Activated gamma-delta T cell treated with anti-CD3 and anti-CD28 coated beads, Interleukin-2, amount 50 U/mL, for 16 hours (primary cell): ENCODE data around the gene MLANA.

Source experiments
- DNase-seq: peaks from one replicate; pipeline ENCODE4 v3.0.0-alpha.2; 2020; ENCODE audit warnings: low read depth

Gene MLANA

GRCh38 chr9:5902377-5902776 is 11.7 kb downstream of the MLANA start:
- no peak for DNase-seq

GRCh38 chr9:5908918-5909317 is 18.2 kb downstream of the MLANA start:
- no peak for DNase-seq

GRCh38 chr9:5909976-5910375 is 19.3 kb downstream of the MLANA start:
- DNase-seq = no peak

GRCh38 chr9:5910413-5911057 is 19.8 kb downstream of the MLANA start:
- DNase-seq = no peak

GRCh38 chr9:5915438-5915837 is 24.7 kb downstream of the MLANA start:
- DNase-seq = no peak

GRCh38 chr9:5917273-5917672 is 26.6 kb downstream of the MLANA start:
- no peak for DNase-seq

GRCh38 chr9:5917888-5918287 is 27.2 kb downstream of the MLANA start:
- DNase-seq = no peak

GRCh38 chr9:5918460-5918859 is 27.8 kb downstream of the MLANA start:
- DNase-seq = no peak

GRCh38 chr9:5920860-5921328 is 30.2 kb downstream of the MLANA start:
- DNase-seq = no peak

- DNase-seq = no peak
These were observed 31.5 kb downstream of the MLANA start for GRCh38 chr9:5922192-5922591.

GRCh38 chr9:5931657-5932056 is 41.0 kb downstream of the MLANA start:
- DNase-seq = no peak

GRCh38 chr9:5938449-5938848 is 47.8 kb downstream of the MLANA start:
- DNase-seq = no peak

GRCh38 chr9:5939530-5939929 is 48.8 kb downstream of the MLANA start:
- no peak for DNase-seq

- DNase-seq = no peak
These were observed 50.5 kb downstream of the MLANA start for GRCh38 chr9:5941214-5941613.

- no peak for DNase-seq
These were observed 54.4 kb downstream of the MLANA start for GRCh38 chr9:5945112-5945511.

GRCh38 chr9:5947912-5948311 is 57.2 kb downstream of the MLANA start:
- DNase-seq = no peak

GRCh38 chr9:5949103-5949699 is 58.5 kb downstream of the MLANA start:
- DNase-seq = no peak

GRCh38 chr9:5950261-5950660 is 59.6 kb downstream of the MLANA start:
- DNase-seq = no peak

- DNase-seq = no peak
These were observed 61.1 kb downstream of the MLANA start for GRCh38 chr9:5951686-5952211.

GRCh38 chr9:5953743-5954707 is 63.3 kb downstream of the MLANA start:
- no peak for DNase-seq

GRCh38 chr9:5957166-5957565 is 66.5 kb downstream of the MLANA start:
- no peak for DNase-seq

GRCh38 chr9:5958273-5958672 is 67.6 kb downstream of the MLANA start:
- no peak for DNase-seq
